Trophoblast cell (in vitro differentiated cells and primary cell): ENCODE results near the gene KCNQ1OT1.

ENCODE experiments used
- DNase-seq, 2 donors: peaks; one replicate each; pipeline ENCODE4 v3.0.0-alpha.2; 2016
- H2AFZ ChIP-seq: 2 replicates; pipeline ENCODE4 v1.6.1; 2013; ENCODE audit warnings: low read length, moderate library complexity, mild to moderate bottlenecking; ENCODE audit not compliant: insufficient read depth, poor library complexity
- H2AK5ac ChIP-seq: 2 replicates; pipeline ENCODE4 v1.6.1; 2013; ENCODE audit warnings: mild to moderate bottlenecking, low read length
- H2BK120ac ChIP-seq: 2 replicates; pipeline ENCODE4 v1.6.1; 2013; ENCODE audit warnings: low read length, mild to moderate bottlenecking, moderate library complexity; ENCODE audit not compliant: insufficient read depth, poor library complexity
- H2BK12ac ChIP-seq: 2 replicates; pipeline ENCODE4 v1.6.1; 2013; ENCODE audit warnings: mild to moderate bottlenecking, low read length, moderate library complexity
- H2BK5ac ChIP-seq: 2 replicates; pipeline ENCODE4 v1.6.1; 2013; ENCODE audit warnings: low read length, low read depth, moderate library complexity, mild to moderate bottlenecking; ENCODE audit not compliant: poor library complexity
- H3K14ac ChIP-seq: 2 replicates; pipeline ENCODE4 v1.6.1; 2013; ENCODE audit warnings: mild to moderate bottlenecking, low read length
- H3K18ac ChIP-seq: 2 replicates; pipeline ENCODE4 v1.6.1; 2013; ENCODE audit warnings: mild to moderate bottlenecking, low read length
- H3K23ac ChIP-seq: 2 replicates; pipeline ENCODE4 v1.6.1; 2013; ENCODE audit warnings: low read length
- H3K27ac ChIP-seq: 2 replicates; pipeline ENCODE4 v1.5.1; 2013; ENCODE audit warnings: low read depth, mild to moderate bottlenecking, inconsistent platforms, low read length, moderate library complexity
- H3K27me3 ChIP-seq: 2 replicates; pipeline ENCODE4 v1.6.1; 2013; ENCODE audit warnings: inconsistent platforms, mild to moderate bottlenecking, low read length, moderate library complexity; ENCODE audit not compliant: insufficient read depth
- H3K36me3 ChIP-seq, 2 experiments: 1 replicate in 1 of 2; 2 replicates in 1 of 2; pipeline ENCODE4 v1.6.1; 2013; ENCODE audit warnings: low read length in 2 of 2, mild to moderate bottlenecking in 2 of 2, moderate library complexity in 1 of 2; ENCODE audit not compliant: insufficient read depth in 2 of 2, control insufficient read depth in 1 of 2
- H3K4ac ChIP-seq: 2 replicates; pipeline ENCODE4 v1.6.1; 2013; ENCODE audit warnings: low read depth, mild to moderate bottlenecking, low read length, moderate library complexity
- H3K4me1 ChIP-seq, 2 experiments: 1 replicate in 1 of 2; 2 replicates in 1 of 2; pipeline ENCODE4 v1.6.1; 2013; ENCODE audit warnings: low read length in 2 of 2, mild to moderate bottlenecking in 2 of 2, moderate library complexity in 1 of 2; ENCODE audit not compliant: insufficient read depth in 2 of 2, control insufficient read depth in 1 of 2
- H3K4me2 ChIP-seq: 2 replicates; pipeline ENCODE4 v1.6.1; 2013; ENCODE audit warnings: inconsistent platforms, mild to moderate bottlenecking, low read length, moderate library complexity
- H3K4me3 ChIP-seq: 2 replicates; pipeline ENCODE4 v1.5.1; 2013; ENCODE audit warnings: mild to moderate bottlenecking, low read depth, low read length, inconsistent platforms
- H3K79me1 ChIP-seq: one replicate; pipeline ENCODE4 v1.6.1; 2013; ENCODE audit warnings: low read length
- H3K79me2 ChIP-seq: 2 replicates; pipeline ENCODE4 v1.6.1; 2013; ENCODE audit warnings: low read length, mild to moderate bottlenecking; ENCODE audit not compliant: control insufficient read depth, insufficient read depth, poor library complexity
- H3K9ac ChIP-seq: 2 replicates; pipeline ENCODE4 v1.6.1; 2013; ENCODE audit warnings: mild to moderate bottlenecking, low read length
- H3K9me3 ChIP-seq: 2 replicates; pipeline ENCODE4 v1.6.1; 2013; ENCODE audit warnings: low read depth, mild to moderate bottlenecking, control low read depth, inconsistent platforms, low read length; ENCODE audit not compliant: insufficient read depth
- H4K12ac ChIP-seq: 2 replicates; pipeline ENCODE4 v1.6.1; 2013; ENCODE audit warnings: low read depth, mild to moderate bottlenecking, low read length, moderate library complexity
- H4K8ac ChIP-seq: 2 replicates; pipeline ENCODE4 v1.6.1; 2013; ENCODE audit warnings: low read depth, mild to moderate bottlenecking, low read length, moderate library complexity
- H4K91ac ChIP-seq: one replicate; pipeline ENCODE4 v1.6.1; 2013; ENCODE audit warnings: low read depth, mild to moderate bottlenecking, low read length, moderate library complexity
- WGBS: extraction: QIAGEN DNeasy Blood & Tissue Kit; methylation state at CpG from one replicate; pipeline ENCODE4 v1.1.7; 2013; ENCODE audit warnings: missing lambda C conversion rate; ENCODE audit not compliant: insufficient read length, insufficient coverage; ENCODE audit errors: extremely low coverage; 5-methylcytosine and 5-hydroxymethylcytosine counted together

KCNQ1OT1 gene

DNA sequence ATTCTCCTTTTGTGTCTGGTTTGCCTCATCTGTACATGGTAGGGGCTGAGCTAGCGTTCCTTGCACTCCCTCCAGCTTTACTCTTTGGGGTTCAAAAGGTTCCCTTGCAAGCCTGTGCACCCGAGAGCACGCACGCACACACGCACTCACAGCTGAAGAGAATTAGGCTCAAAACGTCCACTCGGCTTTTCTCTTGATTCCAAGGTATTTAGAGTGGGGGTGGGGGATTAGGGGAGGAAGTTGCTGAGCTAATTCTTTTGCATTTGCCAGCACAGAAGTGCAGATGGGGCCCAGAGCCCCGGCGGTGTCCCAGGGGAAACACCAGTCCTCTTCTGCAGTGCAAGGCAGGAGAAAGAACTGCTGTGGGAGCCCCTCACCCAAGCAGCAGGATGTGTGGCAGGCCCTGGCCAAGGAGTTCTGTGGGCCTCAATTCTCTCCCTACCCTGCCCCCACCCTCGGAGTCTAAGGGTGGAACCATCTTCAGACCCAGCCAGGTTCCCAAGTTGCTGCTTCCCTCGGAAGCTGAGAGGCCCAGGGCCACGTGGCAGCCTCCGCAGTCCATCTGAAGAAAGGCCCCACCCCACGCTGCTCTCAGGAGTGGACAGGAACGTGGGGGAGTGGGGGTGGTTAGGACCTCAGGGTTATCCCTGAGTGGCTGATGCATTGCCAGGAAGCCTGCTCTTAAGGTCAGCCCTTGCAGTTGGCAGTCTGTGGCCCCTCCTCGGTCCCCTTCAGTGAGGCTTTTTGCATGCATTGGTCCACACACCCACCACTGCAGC, 3.8 kb upstream of the KCNQ1OT1 start:
- Histone ChIP-seq H4K8ac (no peak overlapping the region), H3K79me1 (peaks cover 11% of the 10 kb centered on the region), H2BK12ac (peak overlapping the region; percentile 12), H4K12ac (no peak overlapping the region), H2AFZ (no peak overlapping the region), H3K79me2 (peaks cover 14% of the 10 kb centered on the region), H3K18ac (no peak overlapping the region), H4K91ac (peak overlapping the region; percentile 21), H3K27me3 (no peaks in the 10 kb centered on the region), H3K36me3 (no peaks in the 10 kb centered on the region), H2BK5ac (no peak overlapping the region), H3K9me3 (peaks cover 11% of the 10 kb centered on the region), H3K27ac (no peak overlapping the region), H2BK120ac (no peak overlapping the region), H2AK5ac (no peak overlapping the region), H3K4ac (no peak overlapping the region), H3K14ac (no peak overlapping the region), H3K9ac (no peak overlapping the region), H3K4me1 (peaks cover 21% of the 10 kb centered on the region in 2 experiments), H3K4me2 (peak overlapping the region; percentile 17), H3K23ac (no peak overlapping the region), H3K4me3 (no peak overlapping the region)
- no peak for DNase-seq
- WGBS = no CpG with 5 or more reads among the region's 16 CpGs

DNA sequence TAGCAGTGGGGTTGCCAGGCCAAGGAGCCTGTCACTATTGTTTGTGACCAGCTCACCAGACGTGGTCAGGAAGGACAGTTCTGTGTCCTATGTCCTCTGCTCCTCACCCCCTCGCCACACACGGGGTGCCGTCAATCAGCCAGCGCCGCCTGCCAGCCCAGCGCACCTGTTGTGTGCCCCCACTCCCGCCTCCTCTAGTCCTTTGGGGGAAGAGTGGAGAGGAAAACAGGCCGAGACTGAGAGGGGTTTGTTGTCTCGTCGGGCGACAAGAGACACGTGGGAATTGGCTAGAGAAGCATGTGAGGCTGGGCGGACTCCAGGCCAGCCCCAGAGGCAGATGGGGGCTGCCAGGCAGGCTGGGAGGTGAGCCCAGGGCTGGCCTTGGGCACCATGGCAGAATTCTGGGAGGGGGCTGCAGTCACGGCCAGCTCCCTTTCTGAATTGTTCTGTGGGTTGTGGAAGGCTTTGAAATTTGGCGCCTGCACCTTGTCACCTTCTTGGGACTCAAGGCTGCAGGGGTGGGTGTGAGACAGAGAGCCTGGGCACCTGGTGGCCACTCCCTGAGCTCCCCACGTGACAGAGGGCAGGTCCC, 3.1 kb upstream of the KCNQ1OT1 start:
- WGBS = no CpG with 5 or more reads among the region's 17 CpGs
- Histone ChIP-seq H3K14ac (no peak overlapping the region), H4K12ac (no peak overlapping the region), H3K4me2 (no peak overlapping the region), H3K79me1 (peaks cover 11% of the 10 kb centered on the region), H3K23ac (no peak overlapping the region), H3K79me2 (peaks cover 15% of the 10 kb centered on the region), H2AK5ac (no peak overlapping the region), H3K9ac (no peak overlapping the region), H3K4me3 (no peak overlapping the region), H3K27me3 (no peaks in the 10 kb centered on the region), H2AFZ (no peak overlapping the region), H2BK12ac (peak overlapping the region; percentile 25), H3K4ac (no peak overlapping the region), H3K27ac (no peak overlapping the region), H3K18ac (no peak overlapping the region), H3K4me1 (peaks cover 16 to 17% of the 10 kb centered on the region in 2 experiments), H3K36me3 (no peaks in the 10 kb centered on the region), H4K8ac (no peak overlapping the region), H2BK120ac (no peak overlapping the region), H4K91ac (no peak overlapping the region), H3K9me3 (peaks cover 11% of the 10 kb centered on the region), H2BK5ac (no peak overlapping the region)
- no peak for DNase-seq

DNA sequence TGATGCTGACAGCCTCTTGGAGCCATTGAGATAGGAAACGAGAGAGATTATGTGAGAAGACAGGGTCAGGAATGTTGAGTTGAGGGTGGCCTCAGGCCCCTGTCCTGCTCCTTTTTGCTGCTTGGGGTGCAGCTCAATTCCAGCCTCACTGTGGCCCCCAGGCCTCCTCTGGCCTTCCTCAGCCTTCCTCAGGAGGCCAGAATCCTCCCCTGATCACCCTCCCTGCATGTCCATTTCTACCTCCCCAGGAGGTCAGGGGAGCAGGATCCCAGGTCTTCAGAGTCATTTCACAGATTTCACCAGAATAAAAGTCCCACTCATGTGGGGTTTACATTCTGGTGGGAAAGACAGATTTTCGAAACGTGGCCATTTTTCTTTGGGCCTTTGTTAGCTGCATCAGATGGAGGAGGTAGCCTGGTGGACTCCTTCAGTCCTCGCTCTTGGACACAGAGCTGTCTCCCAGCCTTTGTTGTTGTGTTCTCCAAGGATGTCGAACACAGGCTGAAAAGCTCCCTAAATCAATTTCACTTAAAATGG, 2.2 kb upstream of the KCNQ1OT1 start:
- H3K18ac ChIP-seq = no peak overlapping the region
- no peak overlapping the region for H2BK5ac ChIP-seq
- H3K4me1 ChIP-seq = peaks cover 16 to 17% of the 10 kb centered on the region in 2 experiments
- no peak overlapping the region for H3K4me2 ChIP-seq
- no peaks in the 10 kb centered on the region for H3K36me3 ChIP-seq
- no peak overlapping the region for H3K9ac ChIP-seq
- H3K4me3 ChIP-seq = no peak overlapping the region
- WGBS = no CpG with 5 or more reads among the region's 5 CpGs
- no peaks in the 10 kb centered on the region for H3K27me3 ChIP-seq
- H3K9me3 ChIP-seq = peaks cover 11% of the 10 kb centered on the region
- DNase-seq = no peak
- H3K4ac ChIP-seq = no peak overlapping the region
- no peak overlapping the region for H3K14ac ChIP-seq
- no peak overlapping the region for H2BK12ac ChIP-seq
- H4K8ac ChIP-seq = no peak overlapping the region
- H3K79me2 ChIP-seq = peaks cover 15% of the 10 kb centered on the region
- H3K79me1 ChIP-seq = peaks cover 11% of the 10 kb centered on the region
- H3K27ac ChIP-seq = no peak overlapping the region
- no peak overlapping the region for H2BK120ac ChIP-seq
- no peak overlapping the region for H4K12ac ChIP-seq
- H3K23ac ChIP-seq = no peak overlapping the region
- no peak overlapping the region for H4K91ac ChIP-seq
- no peak overlapping the region for H2AFZ ChIP-seq
- H2AK5ac ChIP-seq = no peak overlapping the region

DNA sequence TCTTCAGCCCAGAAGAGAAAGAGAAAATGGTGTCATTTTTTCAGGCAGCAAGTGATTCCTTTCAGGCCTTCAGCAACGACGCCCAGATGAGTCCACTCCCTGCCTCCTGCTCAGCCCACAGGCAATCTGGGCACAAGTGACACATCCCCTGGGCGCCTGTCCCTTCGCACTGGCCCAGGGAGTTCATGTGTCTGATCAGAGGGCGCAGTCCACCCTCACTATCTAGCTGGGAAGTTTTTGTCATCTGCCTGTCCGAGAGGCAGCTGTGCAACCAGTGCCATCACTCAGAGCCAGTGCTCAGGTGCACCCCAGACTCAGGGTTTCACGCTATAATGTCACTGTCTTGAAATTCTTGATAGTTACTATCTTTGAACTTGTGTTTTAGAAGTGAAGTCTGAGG, 1.4 kb upstream of the KCNQ1OT1 start:
- Histone ChIP-seq H4K91ac (no peak overlapping the region), H3K79me2 (peaks cover 15% of the 10 kb centered on the region), H3K4me1 (peaks cover 16 to 17% of the 10 kb centered on the region in 2 experiments), H2BK5ac (no peak overlapping the region), H2BK120ac (no peak overlapping the region), H3K18ac (no peak overlapping the region), H2AK5ac (peak overlapping the region; percentile 27), H3K27me3 (no peaks in the 10 kb centered on the region), H4K12ac (no peak overlapping the region), H3K23ac (no peak overlapping the region), H2BK12ac (no peak overlapping the region), H3K4me2 (no peak overlapping the region), H3K79me1 (peaks cover 11% of the 10 kb centered on the region), H3K4ac (no peak overlapping the region), H3K9me3 (peaks cover 8% of the 10 kb centered on the region), H3K27ac (no peak overlapping the region), H3K36me3 (no peaks in the 10 kb centered on the region), H3K9ac (no peak overlapping the region), H2AFZ (no peak overlapping the region), H3K14ac (no peak overlapping the region), H3K4me3 (no peak overlapping the region), H4K8ac (no peak overlapping the region)
- WGBS = no CpG with 5 or more reads among the region's 7 CpGs
- peak in 1 of 2 donors; percentile 37 for DNase-seq
